NCI-H1048 (cell line): ENCODE data around the gene CST7.

Source experiments
- DNase-seq: peaks from one replicate; lab custom pipeline; 2025; lab: John Stamatoyannopoulos, UW

The CST7 gene

GRCh38 chr20:24950836-24951525, 1.9 kb downstream of the CST7 start:
- DNase-seq, result no peak

GRCh38 chr20:24951536-24952083, 2.5 kb downstream of the CST7 start:
- DNase-seq, result no peak

GRCh38 chr20:24952376-24953208, 3.5 kb downstream of the CST7 start:
- DNase-seq, result no peak

- DNase-seq, result no peak
Observed at GRCh38 chr20:24953209-24953575, 4.1 kb downstream of the CST7 start.

- no peak for DNase-seq
Observed at GRCh38 chr20:24953621-24954133, 4.6 kb downstream of the CST7 start.

- no peak for DNase-seq
Observed at GRCh38 chr20:24954151-24954550, 5.1 kb downstream of the CST7 start.

- no peak for DNase-seq
Observed at GRCh38 chr20:24954566-24954965, 5.5 kb downstream of the CST7 start.

- DNase-seq, result no peak
Observed at GRCh38 chr20:24955045-24955444, 6.0 kb downstream of the CST7 start.

GRCh38 chr20:24956001-24956841, 7.2 kb downstream of the CST7 start:
- no peak for DNase-seq

- DNase-seq, result no peak
Observed at GRCh38 chr20:24957326-24958016, 8.4 kb downstream of the CST7 start.

- DNase-seq, result no peak
Observed at GRCh38 chr20:24958506-24959385, 9.7 kb downstream of the CST7 start.

- DNase-seq, result no peak
Observed at GRCh38 chr20:24959591-24960301, 10.7 kb downstream of the CST7 start.

GRCh38 chr20:24960302-24960801, 11.3 kb downstream of the CST7 start:
- DNase-seq, result no peak

- no peak for DNase-seq
Observed at GRCh38 chr20:24960861-24961260, 11.8 kb downstream of the CST7 start.

GRCh38 chr20:24961384-24962181, 12.5 kb downstream of the CST7 start:
- no peak for DNase-seq

- DNase-seq, result no peak
Observed at GRCh38 chr20:24962182-24962492, 13.1 kb downstream of the CST7 start.

GRCh38 chr20:24962510-24962909, 13.4 kb downstream of the CST7 start:
- no peak for DNase-seq

GRCh38 chr20:24963672-24964505, 14.8 kb downstream of the CST7 start:
- DNase-seq, result no peak
